OCI-LY1 (cell line): ENCODE measurements around the gene OOSP4B.

Experiments
- H2AFZ ChIP-seq: fragments of 200-600 bp; sonication (generic), shearing (Covaris generic); 2 replicates; pipeline ENCODE4 v1.6.0; 2014; ENCODE audit warnings: antibody characterized with exemption, mild to moderate bottlenecking, low read length
- H3F3A ChIP-seq: fragments of 200-600 bp; sonication (generic), shearing (Covaris generic); 2 replicates; pipeline ENCODE4 v1.6.0; 2014; ENCODE audit warnings: mild to moderate bottlenecking, antibody characterized with exemption, low read length, moderate library complexity; ENCODE audit not compliant: insufficient read depth
- H3K27ac ChIP-seq: fragments of 200-600 bp; sonication (generic); 2 replicates; pipeline ENCODE4 v1.5.1; 2014; ENCODE audit warnings: low read length, mixed run types, mild to moderate bottlenecking, low read depth; ENCODE audit not compliant: poor library complexity, severe bottlenecking
- H3K27me3 ChIP-seq: fragments of 200-600 bp; sonication (generic); 2 replicates; pipeline ENCODE4 v1.6.0; 2014; ENCODE audit warnings: antibody characterized with exemption, mild to moderate bottlenecking, low read length, moderate library complexity; ENCODE audit not compliant: insufficient read depth
- H3K36me3 ChIP-seq: fragments of 200-600 bp; sonication (generic); 2 replicates; pipeline ENCODE4 v1.6.1; 2014; ENCODE audit warnings: mild to moderate bottlenecking, antibody characterized with exemption, low read length, moderate library complexity, mixed read lengths; ENCODE audit not compliant: insufficient read depth
- H3K4me1 ChIP-seq: fragments of 200-600 bp; sonication (generic); 2 replicates; pipeline ENCODE4 v1.5.1; 2014; ENCODE audit warnings: mild to moderate bottlenecking, low read length, moderate library complexity; ENCODE audit not compliant: insufficient read depth, severe bottlenecking
- H3K4me2 ChIP-seq: fragments of 200-600 bp; sonication (generic), shearing (Covaris generic); 2 replicates; pipeline ENCODE4 v1.6.1; 2014; ENCODE audit warnings: low read length
- H3K4me3 ChIP-seq: fragments of 200-600 bp; sonication (generic); 2 replicates; pipeline ENCODE4 v1.5.1; 2014; ENCODE audit warnings: low read length, low read depth, mild to moderate bottlenecking, mixed read lengths; ENCODE audit not compliant: poor library complexity, severe bottlenecking
- H3K79me2 ChIP-seq: fragments of 200-600 bp; shearing (Covaris generic); 2 replicates; pipeline ENCODE4 v1.6.1; 2016; ENCODE audit warnings: mixed run types, low read length, mixed read lengths; ENCODE audit not compliant: insufficient read depth
- H3K9ac ChIP-seq: fragments of 200-600 bp; sonication (generic), shearing (Covaris generic); 2 replicates; pipeline ENCODE4 v1.6.1; 2014; ENCODE audit warnings: mild to moderate bottlenecking, low read length, mixed read lengths
- H3K9me2 ChIP-seq: fragments of 200-600 bp; sonication (generic), shearing (Covaris generic); 2 replicates; pipeline ENCODE4 v1.6.1; 2014; ENCODE audit warnings: low read depth, mild to moderate bottlenecking, low read length, mixed read lengths
- H3K9me3 ChIP-seq: fragments of 200-600 bp; shearing (Covaris generic); 2 replicates; pipeline ENCODE4 v1.6.1; 2014; ENCODE audit warnings: low read length, mixed read lengths
- H4K20me1 ChIP-seq: fragments of 200-600 bp; sonication (generic), shearing (Covaris generic); 2 replicates; pipeline ENCODE4 v1.6.0; 2016; ENCODE audit warnings: mild to moderate bottlenecking, low read length; ENCODE audit not compliant: insufficient read depth
- EZH2 ChIP-seq: fragments of 200-600 bp; sonication (generic), shearing (Covaris generic); IDR thresholded peaks from 2 replicates; pipeline ENCODE4 v1.8.0; 2017; ENCODE audit warnings: borderline replicate concordance, mixed run types, mild to moderate bottlenecking, antibody characterized with exemption, low read length, moderate library complexity, mixed read lengths
- TF ChIP-seq, protein P1 (sequence below): fragments of 200-600 bp; sonication (generic), shearing (Covaris generic); IDR thresholded peaks from 2 replicates; pipeline ENCODE4 v1.5.1; 2017; ENCODE audit warnings: mild to moderate bottlenecking, antibody characterized with exemption, low read length, moderate library complexity, mixed read lengths

Gene OOSP4B

DNA sequence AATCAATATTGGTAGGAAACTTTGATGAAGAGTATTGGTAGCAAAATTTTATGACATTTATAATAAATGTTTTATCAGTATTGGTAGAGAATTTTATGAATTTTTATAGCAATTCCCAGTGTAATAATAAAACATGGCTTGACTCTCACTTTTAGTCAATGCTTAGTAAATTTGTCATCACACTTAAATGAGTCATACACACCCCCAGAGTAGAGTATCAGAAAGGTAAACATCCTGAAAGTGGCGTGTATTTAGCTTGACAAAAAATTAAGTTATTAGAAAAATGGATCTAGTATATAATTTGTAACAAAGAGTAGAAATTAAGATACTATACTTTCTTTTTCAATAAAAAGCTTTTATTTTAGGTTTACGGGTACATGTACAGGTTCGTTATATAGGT is 42.1 kb downstream of the OOSP4B start:
- Histone ChIP-seq H3K79me2 (no peaks in the 10 kb centered on the region), H3K27me3 (no peaks in the 10 kb centered on the region), H4K20me1 (no peaks in the 10 kb centered on the region), H3K9me3 (no peaks in the 10 kb centered on the region), H3K4me1 (no peaks in the 10 kb centered on the region), H3K27ac (no peak overlapping the region), H3K9me2 (no peaks in the 10 kb centered on the region), H3F3A (no peaks in the 10 kb centered on the region), H3K9ac (no peak overlapping the region), H2AFZ (no peak overlapping the region), H3K36me3 (no peaks in the 10 kb centered on the region), H3K4me2 (no peak overlapping the region), H3K4me3 (no peak overlapping the region)
- no peak for TF ChIP-seq EZH2
- TF ChIP-seq, protein P1, sequence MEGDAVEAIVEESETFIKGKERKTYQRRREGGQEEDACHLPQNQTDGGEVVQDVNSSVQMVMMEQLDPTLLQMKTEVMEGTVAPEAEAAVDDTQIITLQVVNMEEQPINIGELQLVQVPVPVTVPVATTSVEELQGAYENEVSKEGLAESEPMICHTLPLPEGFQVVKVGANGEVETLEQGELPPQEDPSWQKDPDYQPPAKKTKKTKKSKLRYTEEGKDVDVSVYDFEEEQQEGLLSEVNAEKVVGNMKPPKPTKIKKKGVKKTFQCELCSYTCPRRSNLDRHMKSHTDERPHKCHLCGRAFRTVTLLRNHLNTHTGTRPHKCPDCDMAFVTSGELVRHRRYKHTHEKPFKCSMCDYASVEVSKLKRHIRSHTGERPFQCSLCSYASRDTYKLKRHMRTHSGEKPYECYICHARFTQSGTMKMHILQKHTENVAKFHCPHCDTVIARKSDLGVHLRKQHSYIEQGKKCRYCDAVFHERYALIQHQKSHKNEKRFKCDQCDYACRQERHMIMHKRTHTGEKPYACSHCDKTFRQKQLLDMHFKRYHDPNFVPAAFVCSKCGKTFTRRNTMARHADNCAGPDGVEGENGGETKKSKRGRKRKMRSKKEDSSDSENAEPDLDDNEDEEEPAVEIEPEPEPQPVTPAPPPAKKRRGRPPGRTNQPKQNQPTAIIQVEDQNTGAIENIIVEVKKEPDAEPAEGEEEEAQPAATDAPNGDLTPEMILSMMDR, result no peak

DNA sequence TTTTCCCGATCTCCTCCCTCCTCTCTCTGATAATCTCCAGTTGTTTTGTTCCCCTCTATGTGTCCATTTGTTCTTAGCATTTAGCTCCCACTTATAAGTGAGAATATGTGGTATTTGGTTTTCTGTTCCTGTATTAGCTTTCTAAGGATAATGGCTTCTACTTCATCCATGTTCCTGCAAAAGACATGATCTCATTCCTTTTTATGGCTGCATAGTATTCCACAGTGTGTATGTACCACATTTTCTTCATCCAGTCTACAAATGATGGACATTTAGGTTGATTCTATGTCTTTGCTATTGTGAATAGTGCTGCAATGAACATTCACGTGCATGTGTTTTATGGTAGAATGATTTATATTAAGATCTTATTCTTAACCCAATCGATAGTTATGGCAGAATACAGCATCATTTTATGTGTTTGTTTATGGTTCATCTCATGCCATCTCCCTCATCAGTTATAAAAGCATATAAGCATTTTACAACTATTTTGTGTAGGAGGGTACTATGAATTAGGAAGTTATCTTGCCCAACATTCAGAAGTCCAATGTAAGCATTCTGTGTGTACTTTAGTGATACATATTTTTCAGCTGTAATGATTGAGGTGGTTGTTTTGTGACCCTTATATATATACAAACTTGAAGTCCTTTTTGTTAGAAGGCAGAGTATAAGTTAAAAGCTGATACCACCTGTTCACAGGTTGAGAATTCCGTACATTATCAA is 42.7 kb downstream of the OOSP4B start:
- TF ChIP-seq, protein P1, result no peak
- TF ChIP-seq EZH2, result no peak
- H3K4me2 ChIP-seq, result no peak overlapping the region
- no peaks in the 10 kb centered on the region for H3F3A ChIP-seq

DNA sequence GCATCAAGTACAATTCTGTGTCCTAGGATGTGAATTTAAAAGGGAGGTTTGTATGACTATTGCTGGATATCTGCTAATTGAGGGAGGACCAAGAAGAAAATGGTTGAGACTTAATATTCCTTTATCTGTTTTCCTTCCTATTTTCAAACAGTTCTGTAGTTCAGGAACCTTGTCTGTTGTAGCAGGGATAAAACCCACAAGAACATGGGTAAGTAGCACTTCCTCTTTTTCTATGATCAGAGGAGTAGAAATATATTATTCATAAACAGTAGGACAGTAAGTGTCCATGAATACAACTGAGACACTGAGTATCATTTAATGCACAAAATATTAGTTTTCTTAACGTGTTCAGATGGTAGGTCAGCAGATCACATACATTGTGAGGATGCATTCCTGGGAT is 47.1 kb downstream of the OOSP4B start:
- H3K27me3 ChIP-seq, result no peaks in the 10 kb centered on the region
- no peaks in the 10 kb centered on the region for H4K20me1 ChIP-seq
- no peak overlapping the region for H3K4me3 ChIP-seq
- H3K9ac ChIP-seq, result no peak overlapping the region
- H3K79me2 ChIP-seq, result no peaks in the 10 kb centered on the region
- H3K4me2 ChIP-seq, result no peak overlapping the region
- no peak overlapping the region for H3K27ac ChIP-seq
- H3K4me1 ChIP-seq, result no peaks in the 10 kb centered on the region
- no peaks in the 10 kb centered on the region for H3F3A ChIP-seq
- no peaks in the 10 kb centered on the region for H3K36me3 ChIP-seq
- no peaks in the 10 kb centered on the region for H3K9me2 ChIP-seq
- H2AFZ ChIP-seq, result no peak overlapping the region
- TF ChIP-seq, protein P1, result no peak
- no peak for TF ChIP-seq EZH2
- no peaks in the 10 kb centered on the region for H3K9me3 ChIP-seq

More for the DNA sequence above, 42.7 kb downstream of the OOSP4B start:
- Histone ChIP-seq H3K36me3 (no peaks in the 10 kb centered on the region), H3K27ac (no peak overlapping the region), H3K4me3 (no peak overlapping the region), H3K9me3 (no peaks in the 10 kb centered on the region), H3K4me1 (no peaks in the 10 kb centered on the region), H3K27me3 (no peaks in the 10 kb centered on the region), H3K79me2 (no peaks in the 10 kb centered on the region), H2AFZ (no peak overlapping the region), H4K20me1 (no peaks in the 10 kb centered on the region), H3K9me2 (no peaks in the 10 kb centered on the region), H3K9ac (no peak overlapping the region)
